ENCODE data around the gene SNRNP200.

- TF ChIP-seq CTCF (IDR thresholded peaks at IDR 0.05; ENCODE audit: low read depth, low read length, missing input control) (no peak), ATF3 (IDR thresholded peaks at IDR 0.05) (no peak), MAX (IDR thresholded peaks at IDR 0.05) (peak; percentile 85), YY1 (IDR thresholded peaks at IDR 0.05) (peak; percentile 60), SP1 (IDR thresholded peaks at IDR 0.05) (peak; percentile 39), ZBTB33 (IDR thresholded peaks at IDR 0.05) (no peak), JUND (IDR thresholded peaks at IDR 0.05) (no peak), TAF1 (conservative IDR thresholded peaks at IDR 0.05) (no peak), GABPA (IDR thresholded peaks at IDR 0.05 in 1 of 2, conservative IDR thresholded peaks at IDR 0.05 in 1 of 2) (peak; percentile 93 to 99), HNF4A (conservative IDR thresholded peaks at IDR 0.05) (peak in 1 of 2 donors; percentile 32), RAD21 (IDR thresholded peaks at IDR 0.05) (peak; percentile 46 to 63)
Measured at GRCh38 chr2:96305091-96305978, at the start of gene SNRNP200.
